GM10847 (cell line): Measurements from ENCODE around the gene ATF3.

Experiments
- POLR2A ChIP-seq: IDR thresholded peaks from 2 replicates; pipeline ENCODE4 v1.6.1; 2011; ENCODE audit not compliant: insufficient read length; ENCODE audit errors: extremely low read depth

The ATF3 gene

DNA sequence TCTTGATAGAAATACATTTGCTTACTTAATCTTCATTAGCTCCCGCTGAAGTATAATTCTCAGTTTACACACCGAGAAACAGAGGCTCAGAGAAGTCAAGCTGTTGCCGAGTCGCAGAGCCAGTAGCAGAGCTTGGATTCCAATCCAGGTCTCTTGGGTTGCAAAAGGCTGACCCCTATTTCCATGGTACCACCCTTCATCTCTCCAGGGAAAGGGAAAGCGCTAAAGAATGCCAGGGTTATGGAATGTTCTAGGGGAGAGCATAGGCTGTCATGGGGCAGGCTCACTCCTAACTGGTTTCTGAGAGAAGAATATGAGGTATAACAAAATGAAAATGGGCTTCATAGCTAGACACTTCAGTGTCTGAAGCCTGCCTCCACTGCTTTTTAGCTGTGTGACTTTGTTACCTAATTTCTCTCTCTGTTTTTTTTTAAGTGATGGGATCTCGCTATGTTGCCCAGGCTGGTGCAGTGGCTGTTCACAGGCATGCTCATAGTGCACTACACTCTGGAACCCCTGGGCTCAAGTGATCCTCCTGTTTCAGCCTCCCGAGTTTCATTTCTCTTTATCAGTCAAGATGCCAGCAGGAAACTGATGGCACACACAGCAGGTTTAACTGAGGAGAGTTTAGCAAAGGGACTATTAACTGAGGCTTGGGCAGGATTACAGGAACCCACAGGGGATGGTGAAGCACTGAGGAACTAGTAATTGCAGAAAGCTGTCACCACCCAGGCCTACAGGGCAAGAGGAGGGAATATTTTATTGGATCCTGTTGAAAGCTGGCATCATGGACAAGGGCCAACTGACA lies 25.5 kb upstream of the ATF3 start:
- no peak for TF ChIP-seq POLR2A

DNA sequence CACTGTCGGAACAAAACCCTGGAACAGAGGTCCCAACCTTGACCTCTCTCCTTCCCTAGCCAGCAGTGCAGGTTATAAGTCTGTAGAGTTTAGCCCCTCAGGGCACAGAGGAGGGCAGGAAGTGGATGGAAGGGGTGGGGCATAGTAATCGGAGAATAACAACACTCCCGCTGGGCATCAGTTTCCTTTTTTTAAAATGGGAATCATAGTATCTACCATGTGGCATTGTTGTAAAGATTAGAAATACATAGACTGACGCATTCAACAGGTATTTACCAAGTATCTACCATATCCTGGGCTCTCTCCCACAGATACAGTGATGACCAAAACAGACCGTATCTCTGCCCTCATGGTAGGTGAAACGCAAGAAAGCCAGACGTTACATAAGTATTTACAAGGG lies 24.9 kb upstream of the ATF3 start:
- TF ChIP-seq POLR2A: no peak

GRCh38 chr1:212584092-212584886 lies 24.3 kb upstream of the ATF3 start:
- no peak for TF ChIP-seq POLR2A

- TF ChIP-seq POLR2A: no peak
Measured at GRCh38 chr1:212585210-212585609, 23.4 kb upstream of the ATF3 start.

DNA sequence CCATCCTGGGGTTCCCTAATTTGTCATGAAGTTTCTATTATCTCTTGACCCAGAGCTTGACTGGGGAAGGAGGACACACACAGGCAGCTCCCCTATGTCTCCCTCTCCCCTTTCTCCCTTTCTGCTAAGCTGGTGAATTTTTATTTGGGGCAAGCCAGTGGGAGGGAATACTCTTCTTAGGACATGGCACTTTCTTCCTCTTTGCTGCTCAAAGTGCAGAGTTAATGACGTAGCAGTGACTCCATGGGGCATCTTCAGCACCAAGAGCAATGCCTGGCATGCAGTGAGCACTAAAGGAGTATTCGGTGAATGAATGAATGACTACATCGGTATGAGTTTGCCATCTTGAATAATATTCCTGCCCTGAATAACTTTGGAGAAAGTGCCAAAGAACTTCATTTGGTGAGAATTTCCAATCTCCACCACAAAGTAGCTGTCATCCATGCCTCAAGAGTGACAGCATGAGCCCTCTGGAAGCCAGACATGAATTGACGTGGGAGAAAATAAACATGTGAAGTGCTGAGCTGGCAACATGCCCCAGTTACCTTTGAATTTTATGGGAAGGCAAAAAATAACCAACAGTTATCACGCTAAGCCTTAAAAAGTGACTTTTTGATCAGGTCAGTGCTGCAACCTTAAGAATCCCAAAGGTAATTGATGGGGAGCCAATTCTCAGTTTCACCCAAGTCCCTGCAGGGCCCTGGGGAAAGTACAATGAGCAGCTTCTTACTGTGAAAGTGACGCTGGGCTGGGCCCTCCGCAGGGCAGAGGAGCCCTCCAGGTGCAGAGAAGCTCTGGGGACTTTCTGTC lies 22.1 kb upstream of the ATF3 start:
- TF ChIP-seq POLR2A: no peak

GRCh38 chr1:212587016-212587887 lies 21.3 kb upstream of the ATF3 start:
- no peak for TF ChIP-seq POLR2A

DNA sequence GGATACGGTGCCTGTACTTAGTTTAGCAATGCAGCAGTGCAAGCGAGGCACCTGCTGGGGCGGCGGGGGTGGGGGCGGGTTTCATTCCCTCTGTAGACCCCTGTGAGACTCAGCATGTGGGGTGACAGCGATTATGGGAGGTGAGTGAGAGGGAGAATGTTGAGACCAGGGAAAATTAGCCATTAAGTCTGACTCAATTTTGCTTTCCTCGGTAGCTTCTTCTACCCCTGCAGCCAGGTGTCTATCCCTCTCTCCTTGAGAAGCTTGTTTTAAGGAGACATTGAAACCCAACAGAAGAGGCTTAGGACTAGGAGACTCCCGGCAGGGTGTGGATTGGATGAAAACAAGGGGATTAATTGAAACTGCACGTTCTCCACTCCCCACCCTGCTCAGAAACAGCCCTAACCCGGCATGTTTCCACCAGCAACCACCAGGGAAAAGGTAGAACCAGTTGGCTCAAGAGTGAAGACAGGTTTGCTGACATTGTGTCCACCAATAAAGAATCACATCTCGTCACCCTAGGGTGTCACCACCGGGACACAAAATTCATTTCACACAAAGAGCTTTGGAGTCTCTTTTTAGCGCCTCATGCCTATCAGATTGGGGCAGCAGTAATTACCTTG lies 20.6 kb upstream of the ATF3 start:
- no peak for TF ChIP-seq POLR2A

GRCh38 chr1:212589446-212589845 lies 19.1 kb upstream of the ATF3 start:
- no peak for TF ChIP-seq POLR2A

DNA sequence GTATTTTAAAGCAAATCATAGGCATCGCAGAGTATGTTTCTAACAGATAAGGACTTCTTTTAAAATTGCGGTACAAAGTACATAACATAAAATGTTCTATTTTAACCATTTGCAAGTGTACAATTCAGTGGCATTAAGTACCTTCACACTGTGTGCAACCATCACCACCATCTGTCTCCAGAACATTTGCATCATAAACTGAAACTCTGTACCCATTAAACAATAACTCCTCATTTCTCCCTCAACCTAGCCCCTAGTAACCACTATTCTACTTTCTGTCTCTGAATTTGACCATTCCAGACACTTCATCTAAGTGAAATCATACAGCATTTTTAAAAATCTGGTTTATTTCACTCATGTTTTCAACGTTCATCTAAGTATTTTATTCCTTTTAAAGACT lies 16.6 kb upstream of the ATF3 start:
- no peak for TF ChIP-seq POLR2A

GRCh38 chr1:212593821-212594251 lies 14.7 kb upstream of the ATF3 start:
- TF ChIP-seq POLR2A: no peak

- TF ChIP-seq POLR2A: no peak
Measured at GRCh38 chr1:212594640-212595039, 13.9 kb upstream of the ATF3 start.

DNA sequence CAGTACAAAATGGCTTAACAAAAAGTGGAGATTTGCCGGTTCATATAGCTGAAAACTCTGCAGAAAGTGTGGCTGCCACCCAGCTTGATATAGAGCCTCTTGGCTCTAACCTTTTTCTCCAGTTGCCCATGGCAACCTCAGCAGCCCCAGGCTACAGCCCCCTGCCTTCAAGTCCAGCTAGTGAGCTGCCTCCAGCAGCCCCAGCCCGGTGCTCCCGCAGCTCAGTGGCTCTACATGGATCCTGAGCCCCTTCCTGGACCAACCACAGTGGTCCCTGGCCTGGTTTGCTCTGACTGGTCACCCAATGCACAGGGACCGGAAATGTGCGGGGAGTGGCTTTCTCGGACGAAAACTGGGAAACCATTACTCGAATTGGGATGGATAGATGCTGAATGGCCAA lies 13.3 kb upstream of the ATF3 start:
- no peak for TF ChIP-seq POLR2A

DNA sequence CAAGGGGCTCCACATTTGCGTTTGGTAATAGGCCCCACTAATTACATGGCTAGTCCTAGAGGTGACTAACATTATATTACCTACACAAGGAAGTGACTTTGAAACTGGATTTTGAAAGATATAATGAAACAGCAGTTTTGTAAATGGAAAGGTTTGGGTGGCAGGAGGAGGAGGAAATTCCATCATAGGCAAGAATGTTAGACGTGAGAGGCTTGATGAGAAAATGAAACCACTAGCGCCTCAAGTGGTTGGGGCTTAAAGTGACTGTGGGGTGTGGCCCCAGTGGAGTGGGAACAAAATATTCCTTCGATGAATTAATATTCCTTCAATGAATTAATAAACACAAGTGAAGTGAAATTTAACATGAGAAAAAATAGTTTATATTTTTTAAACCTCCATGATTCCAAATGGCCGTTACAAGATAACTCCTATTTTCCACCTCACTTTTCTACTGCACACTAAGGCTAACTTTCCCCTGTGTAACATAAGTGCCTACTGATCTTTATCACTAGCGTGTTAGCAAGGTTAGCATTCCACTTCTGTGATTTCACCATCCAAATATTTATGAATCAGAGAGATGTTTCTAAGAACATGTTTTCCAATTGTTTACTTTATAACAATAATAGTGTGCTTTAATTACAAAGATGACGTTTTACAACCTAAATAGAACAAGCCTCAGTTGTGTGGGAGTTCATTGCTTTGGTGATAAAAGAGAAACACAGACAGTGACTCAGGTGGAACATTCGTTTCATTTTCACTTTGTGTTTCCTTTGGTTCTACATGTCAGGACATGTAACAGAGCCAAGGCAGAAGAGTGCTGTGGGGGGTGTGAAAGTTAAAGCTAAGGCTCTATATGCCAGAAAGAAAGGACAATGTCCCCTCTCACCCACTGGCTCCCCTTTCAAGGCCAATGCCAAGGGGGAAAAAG lies 12.5 kb upstream of the ATF3 start:
- TF ChIP-seq POLR2A: no peak
